K562 (cell line): ENCODE measurements around the gene ITPR2. TPM values are rescaled to one million over a fixed set of nuclear protein-coding genes. Genes with fewer than 3 reads are reported as not detected.

Experiments used
- CBX3 ChIP-seq, 2 experiments: IDR thresholded peaks; 1 replicate in 1 of 2; 2 replicates in 1 of 2; pipeline ENCODE4 v1.6.1; 2012; ENCODE audit warnings: inconsistent platforms in 2 of 2, low read length in 2 of 2, borderline replicate concordance in 1 of 2, control low read depth in 1 of 2
- HDAC2 ChIP-seq: fragments of 450-650 bp; IDR thresholded peaks from 2 replicates; pipeline ENCODE4 v1.6.1; 2016; ENCODE audit warnings: mild to moderate bottlenecking
- HNRNPLL ChIP-seq: fragments of 200-400 bp; formaldehyde crosslinking; IDR thresholded peaks from 2 replicates; pipeline ENCODE4 v1.6.1; 2017; ENCODE audit warnings: low read length, low read depth, mild to moderate bottlenecking; ENCODE audit not compliant: poor library complexity, severe bottlenecking
- MAFK ChIP-seq: IDR thresholded peaks from 2 replicates; pipeline ENCODE4 v1.6.1; 2011; ENCODE audit warnings: low read length, improper control_type of control experiment
- MTA3 ChIP-seq: fragments of 450-650 bp; formaldehyde crosslinking; IDR thresholded peaks from 2 replicates; pipeline ENCODE4 v1.6.1; 2017; ENCODE audit warnings: mild to moderate bottlenecking, borderline replicate concordance
- NFE2L1 ChIP-seq: fragments of 450-650 bp; IDR thresholded peaks from 2 replicates; pipeline ENCODE4 v1.6.1; 2016; ENCODE audit warnings: missing genetic modification characterization, low read depth, mild to moderate bottlenecking, missing compliant biosample characterization, moderate library complexity, borderline replicate concordance
- NRF1 ChIP-seq, 2 experiments: fragments of 450-650 bp; IDR thresholded peaks in 1 of 2; conservative IDR thresholded peaks in 1 of 2; 2 replicates each; pipeline ENCODE4 v1.6.1; 2014; ENCODE audit warnings: mild to moderate bottlenecking in 2 of 2
- STAT5B ChIP-seq: fragments of 250-450 bp; sonication (Bioruptor Pico); IDR thresholded peaks from 2 replicates; pipeline ENCODE4 v1.8.0; 2021; ENCODE audit warnings: mild to moderate bottlenecking, inconsistent platforms
- polyA plus RNA-seq, 8 experiments: library from polyadenylated mRNA; depleted of rRNA in 4 of 8; stranded (reverse) in 5 of 8; unstranded in 3 of 8; fragments of >200 nt; fragmentation: Nextera tagmentation in 2 of 8; fragmentation: Illumina TruSeq in 1 of 8; extraction: Ambion mirVana in 2 of 8; extraction: Trizol in 1 of 8; gene quantifications; 2 replicates each; pipeline versions ENCODE4 v1.2.1 to v1.2.3, GENCODE V29; 2011 to 2014; ENCODE audit warnings: inconsistent platforms in 1 of 8, missing spikeins in 1 of 8
- total RNA-seq, 7 experiments: library from RNA; depleted of rRNA in 6 of 7; stranded (reverse); fragments of >200 nt in 6 of 7; fragmentation: Illumina TruSeq in 2 of 7; extraction: Trizol in 2 of 7; gene quantifications; 2 replicates each; pipeline versions ENCODE4 v1.2.1 to v1.2.3, GENCODE V29; 2011 to 2021; ENCODE audit warnings: low replicate concordance in 1 of 7
- TF ChIP-seq, protein P1 (sequence below), 2 experiments: fragments of 450-650 bp; formaldehyde crosslinking in 1 of 2; IDR thresholded peaks; 2 replicates each; pipeline versions ENCODE4 v1.4.0 to v1.6.1; 2014 to 2020; ENCODE audit warnings: mild to moderate bottlenecking in 2 of 2, borderline replicate concordance in 1 of 2, low read depth in 1 of 2
- TF ChIP-seq, protein P2 (sequence below), 3 experiments: fragments of 200-800 bp in 1 of 3; sonication (Bioruptor generic) in 1 of 3; sonication (generic) in 1 of 3; formaldehyde crosslinking in 1 of 3; IDR thresholded peaks; 2 replicates each; pipeline versions ENCODE4 v1.6.1 to v1.8.0; 2016 to 2022; ENCODE audit warnings: mild to moderate bottlenecking in 2 of 3, missing compliant biosample characterization in 2 of 3, missing genetic modification characterization in 2 of 3, missing genetic modification reagents in 1 of 3
- TF ChIP-seq, protein P3 (sequence below): conservative IDR thresholded peaks from 2 replicates; pipeline ENCODE4 v1.6.1; 2011; ENCODE audit warnings: low read depth, mild to moderate bottlenecking, low read length; ENCODE audit not compliant: control insufficient read depth

Gene ITPR2
- total and polyA plus RNA-seq, 9 of the 15 experiments (the other 6 are each of a cell fraction or from before 2014, with no cell fraction given), result 0.21 to 3.3 (median 0.95) TPM

DNA sequence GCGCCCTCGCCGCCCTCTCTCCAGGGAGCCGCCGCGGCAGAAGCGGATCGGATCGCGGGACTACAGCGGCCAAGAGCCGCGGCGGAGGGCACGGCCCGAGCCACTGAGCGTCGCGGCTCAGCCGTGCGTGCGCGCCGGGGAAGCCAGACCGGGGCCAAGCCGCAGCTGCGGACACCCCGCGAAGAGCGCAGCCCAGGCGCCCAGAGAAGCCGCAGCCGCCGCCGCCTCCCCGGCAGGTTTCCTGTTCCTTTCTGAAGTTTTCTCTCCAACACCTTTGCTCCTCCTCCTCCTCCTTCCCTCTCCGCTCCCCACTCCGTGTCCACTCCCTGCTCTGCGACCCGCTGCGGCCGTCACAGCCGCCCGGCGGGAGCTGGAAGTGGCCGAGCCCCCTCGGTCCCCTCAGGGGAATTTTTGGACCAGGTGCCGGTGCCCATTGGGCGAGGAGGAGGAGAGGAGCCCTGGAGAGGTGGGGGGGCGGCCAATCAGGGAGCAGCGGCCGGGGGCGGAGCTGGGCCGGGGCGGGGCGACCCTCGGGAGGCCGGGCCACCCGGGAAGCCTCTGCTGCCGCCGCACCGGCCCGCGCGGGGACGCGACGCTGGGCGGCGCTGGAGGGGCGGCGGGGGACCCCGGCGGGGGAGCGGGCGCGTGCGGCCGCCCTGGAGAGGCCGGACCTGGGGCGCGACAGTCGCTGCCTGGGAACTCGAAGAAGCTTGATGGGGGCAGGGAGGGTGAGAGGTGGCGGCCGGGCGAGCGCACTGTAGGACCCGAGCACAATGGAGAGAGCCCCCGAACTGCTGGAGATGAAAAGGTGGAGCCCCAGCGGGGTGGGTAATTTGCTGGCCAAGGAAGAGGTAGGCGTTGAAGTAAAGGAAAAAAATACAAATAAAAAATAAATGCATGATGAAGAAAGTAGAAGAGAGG is at the start of gene ITPR2 (continued):
- TF ChIP-seq, protein P1, sequence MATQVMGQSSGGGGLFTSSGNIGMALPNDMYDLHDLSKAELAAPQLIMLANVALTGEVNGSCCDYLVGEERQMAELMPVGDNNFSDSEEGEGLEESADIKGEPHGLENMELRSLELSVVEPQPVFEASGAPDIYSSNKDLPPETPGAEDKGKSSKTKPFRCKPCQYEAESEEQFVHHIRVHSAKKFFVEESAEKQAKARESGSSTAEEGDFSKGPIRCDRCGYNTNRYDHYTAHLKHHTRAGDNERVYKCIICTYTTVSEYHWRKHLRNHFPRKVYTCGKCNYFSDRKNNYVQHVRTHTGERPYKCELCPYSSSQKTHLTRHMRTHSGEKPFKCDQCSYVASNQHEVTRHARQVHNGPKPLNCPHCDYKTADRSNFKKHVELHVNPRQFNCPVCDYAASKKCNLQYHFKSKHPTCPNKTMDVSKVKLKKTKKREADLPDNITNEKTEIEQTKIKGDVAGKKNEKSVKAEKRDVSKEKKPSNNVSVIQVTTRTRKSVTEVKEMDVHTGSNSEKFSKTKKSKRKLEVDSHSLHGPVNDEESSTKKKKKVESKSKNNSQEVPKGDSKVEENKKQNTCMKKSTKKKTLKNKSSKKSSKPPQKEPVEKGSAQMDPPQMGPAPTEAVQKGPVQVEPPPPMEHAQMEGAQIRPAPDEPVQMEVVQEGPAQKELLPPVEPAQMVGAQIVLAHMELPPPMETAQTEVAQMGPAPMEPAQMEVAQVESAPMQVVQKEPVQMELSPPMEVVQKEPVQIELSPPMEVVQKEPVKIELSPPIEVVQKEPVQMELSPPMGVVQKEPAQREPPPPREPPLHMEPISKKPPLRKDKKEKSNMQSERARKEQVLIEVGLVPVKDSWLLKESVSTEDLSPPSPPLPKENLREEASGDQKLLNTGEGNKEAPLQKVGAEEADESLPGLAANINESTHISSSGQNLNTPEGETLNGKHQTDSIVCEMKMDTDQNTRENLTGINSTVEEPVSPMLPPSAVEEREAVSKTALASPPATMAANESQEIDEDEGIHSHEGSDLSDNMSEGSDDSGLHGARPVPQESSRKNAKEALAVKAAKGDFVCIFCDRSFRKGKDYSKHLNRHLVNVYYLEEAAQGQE (IDR thresholded peaks at IDR 0.05; ENCODE audit: borderline replicate concordance), result no peak
- TF ChIP-seq, protein P1 (CRISPR knock-in tag; IDR thresholded peaks at IDR 0.05; ENCODE audit: low read depth), result peak; percentile 60; the same call in 1 of the 2 replicates
- TF ChIP-seq MAFK (no peak), NRF1 (conservative IDR thresholded peaks at IDR 0.05 in 1 of 2, IDR thresholded peaks at IDR 0.05 in 1 of 2) (peak in 1 of 2 experiments; percentile 35; a peak in 1 of 4 replicates), CBX3 (IDR thresholded peaks at IDR 0.05; ENCODE audit: borderline replicate concordance in 1 of 2, low read length in 2 of 2) (no peak), MTA3 (0 out of 2 replicates have a peak, but pooled peaks have one; percentile 45), STAT5B (no peak), NFE2L1 (tag) (no peak), HNRNPLL (peak; percentile 77), HDAC2 (0 out of 2 replicates have a peak, but pooled peaks have one; percentile 32)
- TF ChIP-seq, protein P2, sequence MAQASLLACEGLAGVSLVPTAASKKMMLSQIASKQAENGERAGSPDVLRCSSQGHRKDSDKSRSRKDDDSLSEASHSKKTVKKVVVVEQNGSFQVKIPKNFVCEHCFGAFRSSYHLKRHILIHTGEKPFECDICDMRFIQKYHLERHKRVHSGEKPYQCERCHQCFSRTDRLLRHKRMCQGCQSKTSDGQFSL (CRISPR knock-in tag; IDR thresholded peaks at IDR 0.05), result peak; percentile 93
- TF ChIP-seq, protein P2 (tag; IDR thresholded peaks at IDR 0.05), result peak in 1 of 2 experiments; percentile 80; a peak in 1 of 4 replicates
- TF ChIP-seq, protein P3, sequence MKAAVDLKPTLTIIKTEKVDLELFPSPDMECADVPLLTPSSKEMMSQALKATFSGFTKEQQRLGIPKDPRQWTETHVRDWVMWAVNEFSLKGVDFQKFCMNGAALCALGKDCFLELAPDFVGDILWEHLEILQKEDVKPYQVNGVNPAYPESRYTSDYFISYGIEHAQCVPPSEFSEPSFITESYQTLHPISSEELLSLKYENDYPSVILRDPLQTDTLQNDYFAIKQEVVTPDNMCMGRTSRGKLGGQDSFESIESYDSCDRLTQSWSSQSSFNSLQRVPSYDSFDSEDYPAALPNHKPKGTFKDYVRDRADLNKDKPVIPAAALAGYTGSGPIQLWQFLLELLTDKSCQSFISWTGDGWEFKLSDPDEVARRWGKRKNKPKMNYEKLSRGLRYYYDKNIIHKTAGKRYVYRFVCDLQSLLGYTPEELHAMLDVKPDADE, result no peak
